GM21528 (cell line): Measurements from ENCODE around the gene DIS3L2.
"Not testable (repeated sequence)": the region's sequence is repeated elsewhere in the genome, so short reads cannot be mapped to it uniquely, and the experiment has no call there.

Experiments used
- ATAC-seq: cut with Tn5 transposase; IDR thresholded peaks from one replicate; pipeline ENCODE4 v1.9.1; 2021; ENCODE audit warnings: mild to moderate bottlenecking, moderate library complexity; ENCODE audit not compliant: unreplicated experiment, low FRiP score

The DIS3L2 gene

GRCh38 chr2:232327105-232328031 lies 365.9 kb downstream of the DIS3L2 start:
- ATAC-seq: no peak

GRCh38 chr2:232328032-232328422 lies 366.5 kb downstream of the DIS3L2 start:
- ATAC-seq: no peak

- ATAC-seq: no peak
These were observed 367.3 kb downstream of the DIS3L2 start for GRCh38 chr2:232328516-232329460.

- ATAC-seq: no peak
These were observed 368.2 kb downstream of the DIS3L2 start for GRCh38 chr2:232329716-232330067.

GRCh38 chr2:232330068-232330999 lies 368.8 kb downstream of the DIS3L2 start:
- no peak for ATAC-seq

- not testable (repeated sequence) for ATAC-seq
These were observed 369.5 kb downstream of the DIS3L2 start for GRCh38 chr2:232331061-232331460.

- ATAC-seq: not testable (repeated sequence)
These were observed 370.1 kb downstream of the DIS3L2 start for GRCh38 chr2:232331641-232332040.

GRCh38 chr2:232332244-232332939 lies 370.9 kb downstream of the DIS3L2 start:
- not testable (repeated sequence) for ATAC-seq

GRCh38 chr2:232332940-232333259 lies 371.4 kb downstream of the DIS3L2 start:
- no peak for ATAC-seq

GRCh38 chr2:232333361-232334135 lies 372.0 kb downstream of the DIS3L2 start:
- no peak for ATAC-seq

GRCh38 chr2:232334136-232334884 lies 372.8 kb downstream of the DIS3L2 start:
- ATAC-seq: not testable (repeated sequence)

- ATAC-seq: not testable (repeated sequence)
These were observed 373.3 kb downstream of the DIS3L2 start for GRCh38 chr2:232334885-232335205.

- not testable (repeated sequence) for ATAC-seq
These were observed 373.8 kb downstream of the DIS3L2 start for GRCh38 chr2:232335206-232335858.

- no peak for ATAC-seq
These were observed 374.3 kb downstream of the DIS3L2 start for GRCh38 chr2:232335859-232336215.

- ATAC-seq: no peak
These were observed 374.8 kb downstream of the DIS3L2 start for GRCh38 chr2:232336241-232336736.

- no peak for ATAC-seq
These were observed 375.6 kb downstream of the DIS3L2 start for GRCh38 chr2:232336981-232337720.
